Measurements from ENCODE around the gene VMAC. TPM values are rescaled to one million over a fixed set of nuclear protein-coding genes. Genes with fewer than 3 reads are reported as not detected.
"Not testable (repeated sequence)": the region's sequence is repeated elsewhere in the genome, so short reads cannot be mapped to it uniquely, and the experiment has no call there.

Gene VMAC
- total and polyA plus RNA-seq, 2 donors (not counting 1 experiment from before 2014, with no cell fraction given), result 27.1 to 27.2 TPM

- Mint-ChIP-seq H3K4me3 (no peak overlapping the region), H3K4me1 (no peaks in the 10 kb centered on the region), H3K27me3 (no peaks in the 10 kb centered on the region), H3K9me3 (ENCODE audit: insufficient read depth) (no peaks in the 10 kb centered on the region), H3K27ac (no peak overlapping the region)
- 94% methylated on average over 10 of the region's 12 CpGs for WGBS (ENCODE audit: insufficient coverage)
- no peak overlapping the region for H3K4me3 ChIP-seq (ENCODE audit: control extremely low read depth in 1 of 5, extremely low read depth in 1 of 5, insufficient read depth in 1 of 5, low read depth in 2 of 5, low read length in 4 of 5)
- ATAC-seq (ENCODE audit: low read depth) (no peak), DNase-seq (no peak)
- CTCF ChIA-PET, result no interaction called here
- H3K9ac ChIP-seq (ENCODE audit: low read length), result no peak overlapping the region
- H3K4me1 ChIP-seq (ENCODE audit: control insufficient read depth in 2 of 2, insufficient read depth in 2 of 2, low read length in 2 of 2), result no peaks in the 10 kb centered on the region
- H3K27me3 ChIP-seq (replicated peaks in 1 of 4; ENCODE audit: control extremely low read depth in 1 of 4, control insufficient read depth in 3 of 4, insufficient read depth in 4 of 4, low read length in 3 of 4), result no peaks in the 10 kb centered on the region
- no peak overlapping the region for H2AFZ ChIP-seq (ENCODE audit: insufficient read depth, low read depth, low read length, poor library complexity, severe bottlenecking)
- intact Hi-C loops (cut with micrococcal nuclease), result no loop called here
- no peak overlapping the region for H3K4me2 ChIP-seq (replicated peaks; ENCODE audit: low read depth, low read length, poor library complexity, severe bottlenecking)
- no peak overlapping the region for H3K27ac ChIP-seq (ENCODE audit: low read length in 2 of 2)
- no peaks in the 10 kb centered on the region for H3K36me3 ChIP-seq (replicated peaks in 1 of 2; ENCODE audit: control extremely low read depth in 1 of 2, control insufficient read depth in 1 of 2, extremely low read depth in 1 of 2, insufficient read depth in 2 of 2, low read length in 1 of 2)
- no peaks in the 10 kb centered on the region for H3K9me3 ChIP-seq (ENCODE audit: control extremely low read depth in 1 of 3, control insufficient read depth in 2 of 3, insufficient read depth in 1 of 3, low read length in 2 of 3)
- H4K20me1 ChIP-seq (ENCODE audit: control insufficient read depth, insufficient read depth, low read length, poor library complexity, severe bottlenecking), result no peaks in the 10 kb centered on the region
- H3K79me2 ChIP-seq (ENCODE audit: control insufficient read depth, insufficient read depth, low read length), result no peaks in the 10 kb centered on the region
- POLR2A ChIA-PET, result no interaction called here
- no peak for TF ChIP-seq CTCF (IDR thresholded peaks at IDR 0.05)
- TF ChIP-seq EZH2 (IDR thresholded peaks at IDR 0.05; ENCODE audit: borderline replicate concordance, insufficient read depth, low read depth, low read length, poor library complexity, severe bottlenecking), result no peak
These were observed 33.7 kb upstream of the VMAC start for GRCh38 chr19:5870986-5871394.

- no peak for DNase-seq
- WGBS (ENCODE audit: insufficient coverage), result 95% methylated on average over 12 of the region's 12 CpGs
- peaks cover 0 to 4% (median 1%) of the 10 kb centered on the region in 4 experiments for H3K27me3 ChIP-seq (replicated peaks in 1 of 4; ENCODE audit: control extremely low read depth in 1 of 4, control insufficient read depth in 3 of 4, insufficient read depth in 4 of 4, low read length in 3 of 4)
- no peak overlapping the region for H2AFZ ChIP-seq (ENCODE audit: insufficient read depth, low read depth, low read length, poor library complexity, severe bottlenecking)
- H3K27ac ChIP-seq (ENCODE audit: low read length in 2 of 2), result no peak overlapping the region
- no peak for TF ChIP-seq EZH2 (IDR thresholded peaks at IDR 0.05; ENCODE audit: borderline replicate concordance, insufficient read depth, low read depth, low read length, poor library complexity, severe bottlenecking)
- no peak for TF ChIP-seq CTCF (IDR thresholded peaks at IDR 0.05)
- ChIA-PET CTCF (no interaction called here), POLR2A (no interaction called here)
- ATAC-seq (ENCODE audit: low read depth), result no peak
- Mint-ChIP-seq H3K27me3 (peaks cover 9% of the 10 kb centered on the region), H3K27ac (no peak overlapping the region), H3K9me3 (ENCODE audit: insufficient read depth) (no peaks in the 10 kb centered on the region), H3K4me3 (no peak overlapping the region), H3K4me1 (no peaks in the 10 kb centered on the region)
- H3K4me2 ChIP-seq (replicated peaks; ENCODE audit: low read depth, low read length, poor library complexity, severe bottlenecking), result no peak overlapping the region
- H4K20me1 ChIP-seq (ENCODE audit: control insufficient read depth, insufficient read depth, low read length, poor library complexity, severe bottlenecking), result no peaks in the 10 kb centered on the region
- no peaks in the 10 kb centered on the region for H3K4me1 ChIP-seq (ENCODE audit: control insufficient read depth in 2 of 2, insufficient read depth in 2 of 2, low read length in 2 of 2)
- no peak overlapping the region for H3K4me3 ChIP-seq (ENCODE audit: control extremely low read depth in 1 of 5, extremely low read depth in 1 of 5, insufficient read depth in 1 of 5, low read depth in 2 of 5, low read length in 4 of 5)
- no peaks in the 10 kb centered on the region for H3K79me2 ChIP-seq (ENCODE audit: control insufficient read depth, insufficient read depth, low read length)
- intact Hi-C loops (cut with micrococcal nuclease), result no loop called here
- H3K9ac ChIP-seq (ENCODE audit: low read length), result no peak overlapping the region
- H3K36me3 ChIP-seq (replicated peaks in 1 of 2; ENCODE audit: control extremely low read depth in 1 of 2, control insufficient read depth in 1 of 2, extremely low read depth in 1 of 2, insufficient read depth in 2 of 2, low read length in 1 of 2), result no peaks in the 10 kb centered on the region
- H3K9me3 ChIP-seq (ENCODE audit: control extremely low read depth in 1 of 3, control insufficient read depth in 2 of 3, insufficient read depth in 1 of 3, low read length in 2 of 3), result no peaks in the 10 kb centered on the region
These were observed 31.0 kb upstream of the VMAC start for GRCh38 chr19:5873617-5874199.

GRCh38 chr19:5874496-5874895, 30.2 kb upstream of the VMAC start:
- H2AFZ ChIP-seq (ENCODE audit: insufficient read depth, low read depth, low read length, poor library complexity, severe bottlenecking); H3K4me3 ChIP-seq (ENCODE audit: control extremely low read depth in 1 of 5, extremely low read depth in 1 of 5, insufficient read depth in 1 of 5, low read depth in 2 of 5, low read length in 4 of 5); intact Hi-C loops (cut with micrococcal nuclease); H3K4me1 ChIP-seq (ENCODE audit: control insufficient read depth in 2 of 2, insufficient read depth in 2 of 2, low read length in 2 of 2); H3K4me1 Mint-ChIP-seq; H3K9me3 Mint-ChIP-seq (ENCODE audit: insufficient read depth); H3K27ac Mint-ChIP-seq; H3K79me2 ChIP-seq (ENCODE audit: control insufficient read depth, insufficient read depth, low read length); DNase-seq; POLR2A ChIA-PET; H3K27ac ChIP-seq (ENCODE audit: low read length in 2 of 2); H3K4me3 Mint-ChIP-seq; ATAC-seq (ENCODE audit: low read depth); H4K20me1 ChIP-seq (ENCODE audit: control insufficient read depth, insufficient read depth, low read length, poor library complexity, severe bottlenecking); H3K4me2 ChIP-seq (replicated peaks; ENCODE audit: low read depth, low read length, poor library complexity, severe bottlenecking); H3K9me3 ChIP-seq (ENCODE audit: control extremely low read depth in 1 of 3, control insufficient read depth in 2 of 3, insufficient read depth in 1 of 3, low read length in 2 of 3); CTCF ChIA-PET; H3K36me3 ChIP-seq (replicated peaks in 1 of 2; ENCODE audit: control extremely low read depth in 1 of 2, control insufficient read depth in 1 of 2, extremely low read depth in 1 of 2, insufficient read depth in 2 of 2, low read length in 1 of 2); H3K9ac ChIP-seq (ENCODE audit: low read length); H3K27me3 ChIP-seq (replicated peaks in 1 of 4; ENCODE audit: control extremely low read depth in 1 of 4, control insufficient read depth in 3 of 4, insufficient read depth in 4 of 4, low read length in 3 of 4): not testable (repeated sequence)
- 87% methylated on average over 6 of the region's 7 CpGs for WGBS (ENCODE audit: insufficient coverage)
- H3K27me3 Mint-ChIP-seq, result peaks cover 12% of the 10 kb centered on the region

All from B cell (primary cell).